ENCODE measurements around the gene CERK.

- TF ChIP-seq CTCF (IDR thresholded peaks at IDR 0.05) (no peak), CHD2 (IDR thresholded peaks at IDR 0.05; ENCODE audit: low read length, partially characterized antibody) (no peak), POLR2AphosphoS5 (IDR thresholded peaks at IDR 0.05; ENCODE audit: low read depth, low read length) (no peak), SIN3A (IDR thresholded peaks at IDR 0.05; ENCODE audit: borderline replicate concordance, low read depth, low read length) (no peak)
Measured at GRCh38 chr22:46652081-46652846, 85.8 kb downstream of the CERK start.
